GDM1 (cell line): ENCODE results near the gene C6orf118.

Source experiments
- DNase-seq: peaks from one replicate; lab custom pipeline; 2025; lab: John Stamatoyannopoulos, UW

Gene C6orf118

DNA sequence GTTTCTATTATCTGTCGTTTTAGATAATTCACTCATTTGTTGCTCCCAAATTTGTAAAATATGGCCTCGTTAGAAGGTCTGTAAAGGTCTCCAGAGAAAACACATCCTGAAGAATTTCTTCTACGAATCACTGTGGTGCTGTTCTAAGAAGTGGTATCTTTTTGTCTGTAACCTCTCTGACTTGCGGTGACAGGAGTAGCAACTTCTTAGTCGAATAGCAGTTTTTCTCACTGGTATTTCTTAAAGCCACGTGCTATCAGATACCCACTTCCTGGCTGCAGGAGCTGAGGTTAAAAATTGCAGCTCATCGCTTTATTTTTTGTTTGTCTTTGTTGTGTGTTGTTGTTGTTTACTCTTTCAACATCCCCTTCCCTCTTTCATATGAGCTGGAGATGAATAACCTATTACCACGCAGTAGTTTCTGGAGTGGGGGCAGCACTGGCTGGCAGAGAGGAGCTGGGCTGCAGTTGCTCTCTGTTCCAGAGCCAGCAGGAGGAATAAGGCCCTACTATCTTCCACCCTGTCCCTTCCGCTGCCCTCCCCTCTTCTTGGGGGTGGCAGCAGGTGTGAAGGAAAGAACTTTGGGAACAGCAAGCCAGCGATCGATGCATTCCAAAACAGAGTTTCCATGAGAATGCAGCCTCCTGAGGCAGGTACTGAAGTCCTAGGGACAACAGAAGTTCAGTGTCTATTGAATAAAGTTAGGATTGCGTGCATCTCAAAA is 64.7 kb downstream of the C6orf118 start:
- DNase-seq, result no peak

DNA sequence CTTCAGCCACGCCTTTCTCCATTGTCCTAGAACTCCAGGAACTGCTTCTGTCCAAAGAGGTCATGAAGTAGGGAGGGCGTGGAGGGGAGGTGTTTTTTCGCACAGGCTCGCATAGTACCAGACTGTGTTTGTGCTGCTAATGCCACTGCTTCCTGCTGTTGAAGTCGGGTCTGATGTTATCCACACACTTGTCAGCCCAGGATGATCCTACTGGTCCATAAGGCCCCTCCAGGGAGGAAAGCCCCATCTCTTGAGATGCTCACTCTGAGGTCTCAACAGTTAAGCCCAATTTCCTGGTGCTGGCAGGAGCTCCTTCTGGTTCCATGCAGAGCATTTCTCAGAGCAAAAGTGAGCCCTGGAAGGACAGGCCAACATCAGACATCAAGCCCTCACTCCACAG is 65.6 kb downstream of the C6orf118 start:
- no peak for DNase-seq

DNA sequence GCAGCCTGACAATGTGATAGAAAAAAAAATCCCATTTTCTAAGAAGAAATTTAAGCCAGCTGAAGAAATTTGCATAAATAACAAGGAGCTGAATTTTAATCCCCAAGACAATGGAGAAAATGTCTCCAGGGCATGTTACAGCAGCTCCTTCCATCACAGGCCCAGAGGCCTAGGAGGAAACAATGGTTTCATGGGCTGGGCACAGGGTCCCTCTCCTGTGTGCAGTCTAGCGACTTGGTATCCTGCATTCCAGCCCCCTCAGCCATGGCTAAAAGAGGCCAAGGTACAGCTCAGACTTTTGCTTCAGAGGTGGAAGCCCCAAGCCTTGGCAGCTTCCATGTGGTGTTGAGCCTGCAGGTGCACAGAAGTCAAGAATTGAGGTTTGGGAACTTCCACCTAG is 73.1 kb downstream of the C6orf118 start:
- DNase-seq, result no peak

DNA sequence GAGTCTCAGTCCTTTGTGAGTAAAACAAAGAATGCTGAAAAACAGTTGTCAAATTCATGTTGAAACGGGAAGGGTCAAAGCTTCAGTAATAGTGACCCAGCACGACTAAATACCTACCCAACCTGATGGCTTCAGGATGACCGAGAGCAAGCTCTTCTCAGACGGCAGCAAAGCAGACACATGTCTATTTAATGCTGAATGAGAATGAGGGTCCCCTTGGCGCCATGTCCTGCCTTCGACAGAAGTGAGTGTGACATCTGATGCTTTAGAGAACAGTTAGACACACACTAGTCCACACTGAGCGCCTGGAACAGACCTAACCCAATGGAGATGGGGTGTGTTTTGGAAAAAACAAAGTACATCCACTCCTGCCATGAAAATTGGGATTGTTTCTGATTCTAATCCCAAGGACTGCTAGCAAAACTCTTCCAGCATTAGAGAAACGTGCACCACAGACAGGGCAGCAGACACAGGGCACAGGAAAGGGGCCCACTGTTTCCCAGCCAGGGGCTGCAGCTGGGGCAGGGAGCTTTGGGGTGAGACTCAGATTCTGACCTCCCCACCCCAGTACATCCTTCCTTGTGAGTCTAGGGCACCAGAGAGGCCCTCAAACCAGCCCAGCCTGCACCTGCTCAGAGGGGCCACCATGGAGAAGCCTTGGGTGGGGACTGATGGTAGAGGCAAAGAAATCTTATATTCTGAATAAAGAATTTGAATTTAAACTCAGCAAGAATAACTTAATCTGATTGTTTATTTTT is 76.5 kb downstream of the C6orf118 start:
- DNase-seq, result no peak

DNA sequence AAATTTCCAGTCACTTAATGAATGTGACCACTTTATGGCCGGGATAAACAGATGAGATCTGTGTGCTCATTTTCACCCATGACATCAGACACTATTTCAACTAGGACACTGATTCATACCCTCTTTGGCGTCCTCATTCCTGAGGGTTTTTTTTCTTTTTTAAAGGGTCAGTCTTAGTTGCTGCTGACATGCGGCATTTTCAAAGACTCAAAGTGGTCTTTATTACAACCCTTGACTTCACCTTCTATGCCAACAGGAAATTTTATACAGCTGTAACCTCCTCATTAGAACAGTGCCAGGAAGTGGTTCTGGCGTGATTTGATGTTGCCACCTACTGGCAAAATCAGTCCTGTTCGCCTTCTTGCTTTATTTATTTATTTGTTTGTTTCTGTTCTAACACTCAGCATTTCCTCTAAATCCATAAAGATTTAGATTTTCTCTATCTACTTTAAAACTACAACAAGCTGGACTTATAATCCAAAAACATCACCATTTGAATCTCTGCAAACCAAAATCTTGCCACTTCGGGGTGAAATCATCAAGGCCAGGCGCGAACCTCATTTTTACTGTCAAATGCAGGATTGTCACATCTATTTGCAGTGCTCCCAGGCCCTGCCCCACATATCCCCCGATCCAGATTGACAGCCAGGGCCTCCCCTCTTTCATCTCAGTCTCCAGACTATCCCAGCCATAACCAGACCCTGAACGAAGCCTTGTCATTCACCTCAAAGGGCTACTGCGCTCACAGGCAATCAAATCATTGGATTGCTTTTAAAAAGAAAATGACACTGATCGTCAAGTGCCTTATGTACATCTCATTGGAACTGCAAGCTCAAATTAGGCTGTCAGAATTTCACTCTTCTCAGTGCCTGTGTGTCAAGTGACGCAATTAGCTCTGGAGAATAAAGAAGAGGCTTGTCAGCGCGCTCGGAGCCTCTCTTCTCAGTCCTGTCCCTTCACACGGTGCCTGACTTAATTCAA is 77.5 kb downstream of the C6orf118 start:
- DNase-seq, result no peak

DNA sequence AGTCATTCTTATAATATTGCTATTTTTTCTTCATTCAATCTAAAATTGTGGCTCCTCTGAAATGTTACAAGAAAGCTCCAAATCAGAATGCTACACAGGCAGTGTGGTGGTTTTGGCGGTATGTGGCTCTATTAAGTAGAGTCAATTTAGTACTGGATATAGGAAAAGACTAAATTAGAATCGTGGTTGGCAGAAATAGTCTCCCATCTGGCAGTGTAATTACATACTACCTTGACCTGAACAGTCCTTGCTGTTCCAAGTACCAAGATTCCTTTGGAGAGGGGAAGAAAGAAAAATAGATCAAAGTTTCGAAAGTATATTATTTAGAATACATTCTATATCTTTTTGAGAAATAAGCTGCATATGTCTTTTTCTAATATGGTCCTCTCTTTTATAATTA is 78.2 kb downstream of the C6orf118 start:
- no peak for DNase-seq
